ENCODE data around the gene EEF2K. TPM values are rescaled to one million over a fixed set of nuclear protein-coding genes. Genes with fewer than 3 reads are reported as not detected.

EEF2K gene
- total RNA-seq, 1 experiment from 2014 or later = 31.0 TPM

GRCh38 chr16:22222998-22223397, 16.9 kb downstream of the EEF2K start:
- no peak for TF ChIP-seq EZH2 (IDR thresholded peaks at IDR 0.05)
- no peak for TF ChIP-seq TCF7L2 (IDR thresholded peaks at IDR 0.05; ENCODE audit: borderline replicate concordance, extremely low read depth, insufficient read depth, insufficient read length)
- no peak for TF ChIP-seq RAD21 (IDR thresholded peaks at IDR 0.05; ENCODE audit: low read depth)

DNA sequence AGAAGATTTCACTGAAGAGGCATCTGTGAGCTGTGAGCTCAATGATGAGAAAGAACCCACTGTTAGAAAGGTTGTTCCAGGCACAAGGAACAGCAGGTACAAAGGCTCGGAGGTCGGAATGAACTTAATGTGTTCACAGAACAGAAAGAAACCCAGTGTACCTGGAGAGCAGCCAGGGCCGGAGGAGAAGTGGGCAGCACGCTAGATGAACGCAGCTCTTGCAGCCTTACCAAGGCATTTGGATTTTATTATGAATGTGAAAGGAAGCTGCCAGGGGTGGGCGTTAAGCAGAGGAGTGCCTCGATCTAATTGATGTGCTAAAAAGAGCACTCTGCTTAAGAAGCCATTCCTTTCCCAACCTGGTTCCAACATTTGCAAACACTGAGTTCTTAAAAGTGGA, 19.0 kb downstream of the EEF2K start:
- Histone ChIP-seq H3K9me2 (ENCODE audit: insufficient read depth) (no peaks in the 10 kb centered on the region), H4K20me1 (ENCODE audit: insufficient read depth) (no peaks in the 10 kb centered on the region), H3K9me3 (ENCODE audit: control insufficient read depth in 1 of 2, insufficient read depth in 1 of 2, low read depth in 1 of 2, low read length in 2 of 2) (no peaks in the 10 kb centered on the region), H3K36me3 (ENCODE audit: control insufficient read depth in 1 of 2, insufficient read depth in 2 of 2, low read length in 2 of 2) (peaks cover 2 to 7% of the 10 kb centered on the region in 2 experiments; a peak in 1 of 4 replicates), H3K27ac (ENCODE audit: low read depth, low read length) (no peak overlapping the region), H3K79me2 (ENCODE audit: insufficient read depth, low read length) (peaks cover 17% of the 10 kb centered on the region; the same call in 1 of the 2 replicates), H3K4me3 (replicated peaks in 1 of 2; ENCODE audit: low read depth in 1 of 2, low read length in 2 of 2) (no peak overlapping the region), H3K9ac (ENCODE audit: low read length) (no peak overlapping the region), H2AFZ (ENCODE audit: low read depth, low read length, poor library complexity, severe bottlenecking) (no peak overlapping the region), H3K4me1 (ENCODE audit: control insufficient read depth in 1 of 2, insufficient read depth in 2 of 2, low read length in 2 of 2) (no peaks in the 10 kb centered on the region), H3K27me3 (ENCODE audit: insufficient read depth, low read length) (no peaks in the 10 kb centered on the region), H3K4me2 (ENCODE audit: low read length) (no peak overlapping the region)
- no TSS peak for BruUV-seq (replicated peaks)
- DNase-seq (ENCODE audit: low read depth, low spot score) (no peak), ATAC-seq (no peak)
- TF ChIP-seq FOSL1 (IDR thresholded peaks at IDR 0.05; ENCODE audit: low read depth) = no peak
- no peak for TF ChIP-seq ATF3 (IDR thresholded peaks at IDR 0.05)
- TF ChIP-seq JUND (IDR thresholded peaks at IDR 0.05) = no peak
- no peak for TF ChIP-seq EZH2 (IDR thresholded peaks at IDR 0.05)
- TF ChIP-seq SRF (IDR thresholded peaks at IDR 0.05; ENCODE audit: low read depth) = no peak
- no peak for TF ChIP-seq CTCF (IDR thresholded peaks at IDR 0.05 in 2 of 3, conservative IDR thresholded peaks at IDR 0.05 in 1 of 3; ENCODE audit: borderline replicate concordance in 1 of 3, insufficient read depth in 1 of 3, low read depth in 2 of 3, low read length in 2 of 3)
- TF ChIP-seq ELF1 (IDR thresholded peaks at IDR 0.05; ENCODE audit: borderline replicate concordance, low read depth) = no peak
- intact Hi-C loops (cut with micrococcal nuclease) = no loop called here
- ChIA-PET RAD21 (ENCODE audit: low non-redundant PET in 1 of 2, low total read pairs in 2 of 2, uncharacterized antibody in 2 of 2, unreplicated experiment in 2 of 2) (no interaction called here), CTCF (no interaction called here), POLR2A (no interaction called here)

More at GRCh38 chr16:22222998-22223397, 16.9 kb downstream of the EEF2K start:
- peaks cover 31% of the 10 kb centered on the region; the same call in 1 of the 2 replicates for H3K79me2 ChIP-seq (ENCODE audit: insufficient read depth, low read length)
- no peak overlapping the region for H3K27ac ChIP-seq (ENCODE audit: low read depth, low read length)
- ChIA-PET POLR2A (no interaction called here), RAD21 (ENCODE audit: low non-redundant PET in 1 of 2, low total read pairs in 2 of 2, uncharacterized antibody in 2 of 2, unreplicated experiment in 2 of 2) (no interaction called here), CTCF (no interaction called here)
- H3K9me3 ChIP-seq (ENCODE audit: control insufficient read depth in 1 of 2, insufficient read depth in 1 of 2, low read depth in 1 of 2, low read length in 2 of 2) = no peaks in the 10 kb centered on the region
- no TSS peak for BruUV-seq (replicated peaks)
- H4K20me1 ChIP-seq (ENCODE audit: insufficient read depth) = no peaks in the 10 kb centered on the region
- H3K4me2 ChIP-seq (ENCODE audit: low read length) = no peak overlapping the region
- no peak overlapping the region for H3K4me3 ChIP-seq (replicated peaks in 1 of 2; ENCODE audit: low read depth in 1 of 2, low read length in 2 of 2)
- H3K9me2 ChIP-seq (ENCODE audit: insufficient read depth) = no peaks in the 10 kb centered on the region
- ATAC-seq (no peak), DNase-seq (ENCODE audit: low read depth, low spot score) (no peak)
- H3K27me3 ChIP-seq (ENCODE audit: insufficient read depth, low read length) = no peaks in the 10 kb centered on the region
- no peak overlapping the region for H2AFZ ChIP-seq (ENCODE audit: low read depth, low read length, poor library complexity, severe bottlenecking)
- no peak overlapping the region for H3K9ac ChIP-seq (ENCODE audit: low read length)
- peaks cover 2 to 7% of the 10 kb centered on the region in 2 experiments; a peak in 1 of 4 replicates for H3K36me3 ChIP-seq (ENCODE audit: control insufficient read depth in 1 of 2, insufficient read depth in 2 of 2, low read length in 2 of 2)
- intact Hi-C loops (cut with micrococcal nuclease) = no loop called here
- H3K4me1 ChIP-seq (ENCODE audit: control insufficient read depth in 1 of 2, insufficient read depth in 2 of 2, low read length in 2 of 2) = peaks cover 0 to 2% of the 10 kb centered on the region in 2 experiments; a peak in 2 of 4 replicates
